HL-60 (cell line): ENCODE results near the gene BABAM2.

ENCODE experiments used
- DNase-seq, 2 experiments: peaks; one replicate each; pipeline ENCODE4 v3.0.0-alpha.2; 2010 to 2020; ENCODE audit warnings: low read depth in 1 of 2, low spot score in 1 of 2
- H3K27ac ChIP-seq: fragments of 250-450 bp; sonication (Bioruptor Pico); replicated peaks from 2 replicates; pipeline ENCODE4 v1.5.1; 2020; ENCODE audit warnings: mild to moderate bottlenecking, moderate library complexity
- H3K27me3 ChIP-seq: fragments of 250-450 bp; sonication (Bioruptor Pico); 2 replicates; pipeline ENCODE4 v1.5.1; 2021; ENCODE audit warnings: mild to moderate bottlenecking, moderate library complexity; ENCODE audit not compliant: insufficient read depth, poor library complexity, severe bottlenecking
- H3K4me3 ChIP-seq: replicated peaks from 2 replicates; pipeline ENCODE4 v1.5.1; 2011; ENCODE audit warnings: mild to moderate bottlenecking, control low read depth, low read length; ENCODE audit not compliant: insufficient read depth
- GABPA ChIP-seq: IDR thresholded peaks from 2 replicates; pipeline ENCODE4 v1.6.1; 2012; ENCODE audit warnings: low read depth
- POLR2AphosphoS5 ChIP-seq: IDR thresholded peaks from 2 replicates; pipeline ENCODE4 v1.6.1; 2012; ENCODE audit warnings: low read depth
- SPI1 ChIP-seq: IDR thresholded peaks from 2 replicates; pipeline ENCODE4 v1.6.1; 2012; ENCODE audit warnings: low read depth, mild to moderate bottlenecking, borderline replicate concordance
- TF ChIP-seq, protein P1 (sequence below): IDR thresholded peaks from one replicate; pipeline ENCODE4 v1.5.1; 2011; ENCODE audit warnings: low read length, control low read depth, inconsistent platforms; ENCODE audit not compliant: insufficient read depth
- TF ChIP-seq, protein P2 (sequence below): IDR thresholded peaks from 2 replicates; pipeline ENCODE4 v1.6.1; 2012; ENCODE audit warnings: low read depth; ENCODE audit not compliant: insufficient replicate concordance

BABAM2 gene

DNA sequence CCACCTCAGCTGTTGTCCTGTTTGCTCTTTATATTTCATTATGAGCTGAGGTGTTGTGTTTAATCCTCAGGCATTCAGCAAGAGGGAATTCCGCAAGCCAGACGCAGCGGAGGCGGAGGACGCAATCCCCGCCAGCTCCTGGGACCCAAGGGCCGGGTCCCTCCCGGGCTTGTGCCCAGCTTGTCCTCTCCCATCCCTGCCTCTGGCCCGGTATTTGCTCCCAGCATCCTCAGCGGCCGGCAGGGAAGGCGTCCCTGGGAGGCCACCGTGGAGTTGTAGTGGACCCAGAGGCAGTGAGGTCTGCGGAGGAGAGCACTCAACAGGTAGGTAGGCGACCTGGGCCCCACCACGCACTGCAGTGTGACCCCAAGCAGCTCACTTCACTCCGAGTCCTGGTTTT is 459.7 kb downstream of the BABAM2 start:
- no peak for DNase-seq
- Histone ChIP-seq H3K4me3 (no peak overlapping the region), H3K27ac (no peak overlapping the region), H3K27me3 (no peaks in the 10 kb centered on the region)
- TF ChIP-seq SPI1 (no peak), POLR2AphosphoS5 (no peak), GABPA (no peak)
- TF ChIP-seq, protein P1, sequence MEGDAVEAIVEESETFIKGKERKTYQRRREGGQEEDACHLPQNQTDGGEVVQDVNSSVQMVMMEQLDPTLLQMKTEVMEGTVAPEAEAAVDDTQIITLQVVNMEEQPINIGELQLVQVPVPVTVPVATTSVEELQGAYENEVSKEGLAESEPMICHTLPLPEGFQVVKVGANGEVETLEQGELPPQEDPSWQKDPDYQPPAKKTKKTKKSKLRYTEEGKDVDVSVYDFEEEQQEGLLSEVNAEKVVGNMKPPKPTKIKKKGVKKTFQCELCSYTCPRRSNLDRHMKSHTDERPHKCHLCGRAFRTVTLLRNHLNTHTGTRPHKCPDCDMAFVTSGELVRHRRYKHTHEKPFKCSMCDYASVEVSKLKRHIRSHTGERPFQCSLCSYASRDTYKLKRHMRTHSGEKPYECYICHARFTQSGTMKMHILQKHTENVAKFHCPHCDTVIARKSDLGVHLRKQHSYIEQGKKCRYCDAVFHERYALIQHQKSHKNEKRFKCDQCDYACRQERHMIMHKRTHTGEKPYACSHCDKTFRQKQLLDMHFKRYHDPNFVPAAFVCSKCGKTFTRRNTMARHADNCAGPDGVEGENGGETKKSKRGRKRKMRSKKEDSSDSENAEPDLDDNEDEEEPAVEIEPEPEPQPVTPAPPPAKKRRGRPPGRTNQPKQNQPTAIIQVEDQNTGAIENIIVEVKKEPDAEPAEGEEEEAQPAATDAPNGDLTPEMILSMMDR: no peak
- TF ChIP-seq, protein P2, sequence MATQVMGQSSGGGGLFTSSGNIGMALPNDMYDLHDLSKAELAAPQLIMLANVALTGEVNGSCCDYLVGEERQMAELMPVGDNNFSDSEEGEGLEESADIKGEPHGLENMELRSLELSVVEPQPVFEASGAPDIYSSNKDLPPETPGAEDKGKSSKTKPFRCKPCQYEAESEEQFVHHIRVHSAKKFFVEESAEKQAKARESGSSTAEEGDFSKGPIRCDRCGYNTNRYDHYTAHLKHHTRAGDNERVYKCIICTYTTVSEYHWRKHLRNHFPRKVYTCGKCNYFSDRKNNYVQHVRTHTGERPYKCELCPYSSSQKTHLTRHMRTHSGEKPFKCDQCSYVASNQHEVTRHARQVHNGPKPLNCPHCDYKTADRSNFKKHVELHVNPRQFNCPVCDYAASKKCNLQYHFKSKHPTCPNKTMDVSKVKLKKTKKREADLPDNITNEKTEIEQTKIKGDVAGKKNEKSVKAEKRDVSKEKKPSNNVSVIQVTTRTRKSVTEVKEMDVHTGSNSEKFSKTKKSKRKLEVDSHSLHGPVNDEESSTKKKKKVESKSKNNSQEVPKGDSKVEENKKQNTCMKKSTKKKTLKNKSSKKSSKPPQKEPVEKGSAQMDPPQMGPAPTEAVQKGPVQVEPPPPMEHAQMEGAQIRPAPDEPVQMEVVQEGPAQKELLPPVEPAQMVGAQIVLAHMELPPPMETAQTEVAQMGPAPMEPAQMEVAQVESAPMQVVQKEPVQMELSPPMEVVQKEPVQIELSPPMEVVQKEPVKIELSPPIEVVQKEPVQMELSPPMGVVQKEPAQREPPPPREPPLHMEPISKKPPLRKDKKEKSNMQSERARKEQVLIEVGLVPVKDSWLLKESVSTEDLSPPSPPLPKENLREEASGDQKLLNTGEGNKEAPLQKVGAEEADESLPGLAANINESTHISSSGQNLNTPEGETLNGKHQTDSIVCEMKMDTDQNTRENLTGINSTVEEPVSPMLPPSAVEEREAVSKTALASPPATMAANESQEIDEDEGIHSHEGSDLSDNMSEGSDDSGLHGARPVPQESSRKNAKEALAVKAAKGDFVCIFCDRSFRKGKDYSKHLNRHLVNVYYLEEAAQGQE: no peak

DNA sequence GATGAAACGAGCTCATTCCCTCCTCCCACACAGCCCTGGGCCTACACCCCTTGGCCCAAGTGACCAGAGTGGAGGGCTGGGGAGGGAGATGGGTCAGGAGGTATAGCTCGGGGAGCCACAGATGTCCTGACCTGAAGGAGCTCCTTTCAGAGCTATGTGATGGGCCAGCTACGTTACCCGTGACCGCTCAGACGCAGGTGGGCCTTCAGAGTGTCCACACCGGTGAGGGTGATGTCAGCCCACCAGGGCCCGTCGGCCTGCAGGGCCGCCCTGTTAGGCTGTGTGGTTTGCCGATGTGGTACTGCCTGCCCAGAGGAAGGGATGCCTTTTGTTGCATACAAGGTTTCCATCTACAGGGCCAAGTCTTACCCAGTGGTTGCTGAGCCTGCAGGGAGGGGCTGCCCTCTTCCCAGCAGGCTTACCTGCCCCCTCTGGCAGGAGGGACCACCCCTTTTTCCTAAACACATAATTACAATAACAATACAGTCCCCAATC is 460.3 kb downstream of the BABAM2 start:
- Histone ChIP-seq H3K27me3 (no peaks in the 10 kb centered on the region), H3K4me3 (no peak overlapping the region), H3K27ac (no peak overlapping the region)
- TF ChIP-seq, protein P1: no peak
- TF ChIP-seq, protein P2: no peak
- no peak for TF ChIP-seq POLR2AphosphoS5
- TF ChIP-seq GABPA: no peak
- TF ChIP-seq SPI1: no peak
- no peak for DNase-seq

DNA sequence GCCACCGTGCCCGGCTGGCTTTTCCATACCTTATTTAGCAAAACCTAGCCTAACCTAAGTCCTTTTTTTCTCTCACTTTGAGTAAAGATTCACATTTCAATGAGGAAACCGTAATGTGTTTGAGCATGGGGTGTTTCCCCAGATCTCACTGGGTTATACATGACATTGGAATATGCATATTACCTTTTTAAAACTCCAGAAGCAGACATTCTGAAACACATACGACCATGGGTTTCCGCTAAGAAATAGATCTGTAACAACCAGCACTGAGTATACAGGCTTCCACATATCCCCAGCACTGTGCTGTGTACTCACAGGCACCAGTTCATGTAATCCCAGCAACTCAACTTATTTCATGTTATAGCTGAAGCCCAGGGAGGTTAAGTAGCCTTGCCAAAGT is 461.1 kb downstream of the BABAM2 start:
- no peak for TF ChIP-seq POLR2AphosphoS5
- no peak for TF ChIP-seq GABPA
- H3K27ac ChIP-seq: no peak overlapping the region
- H3K27me3 ChIP-seq: no peaks in the 10 kb centered on the region
- no peak overlapping the region for H3K4me3 ChIP-seq
- DNase-seq: no peak

DNA sequence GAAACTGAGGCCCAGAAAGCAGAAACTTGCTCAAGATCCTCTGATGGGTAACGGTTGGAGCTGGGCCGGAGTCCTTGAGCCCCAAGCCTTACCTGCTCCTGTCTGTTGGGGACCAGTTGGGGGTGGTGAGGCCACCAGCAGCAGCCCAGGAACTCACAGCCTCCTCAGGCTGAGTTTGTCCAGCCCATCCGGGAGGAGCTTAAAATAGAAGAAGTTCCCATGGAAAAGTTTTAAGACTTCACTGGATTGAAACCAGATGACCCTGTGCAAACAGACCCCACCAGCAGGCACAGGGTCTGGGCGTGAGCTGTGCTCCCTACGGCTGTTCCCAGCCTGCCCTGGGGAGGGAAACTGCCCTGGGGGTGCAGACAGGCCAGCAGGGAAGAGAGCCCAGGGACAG is 461.6 kb downstream of the BABAM2 start:
- H3K27me3 ChIP-seq: no peaks in the 10 kb centered on the region
- DNase-seq: no peak
- H3K4me3 ChIP-seq: no peak overlapping the region
- H3K27ac ChIP-seq: no peak overlapping the region
- TF ChIP-seq SPI1: no peak
- TF ChIP-seq, protein P1: no peak
- TF ChIP-seq, protein P2: no peak
